H9 (cell line): Measurements from ENCODE around the gene TBC1D22A. TPM values are rescaled to one million over a fixed set of nuclear protein-coding genes. Genes with fewer than 3 reads are reported as not detected.

Experiments
- DNase-seq: peaks from one replicate; pipeline ENCODE4 v3.0.0-alpha.2; 2017
- H2AFZ ChIP-seq: one replicate; pipeline ENCODE4 v1.6.1; 2013; ENCODE audit warnings: mild to moderate bottlenecking, low read length, control low read depth, moderate library complexity
- H2AK5ac ChIP-seq: 2 replicates; pipeline ENCODE4 v1.6.1; 2013; ENCODE audit warnings: low read length, control low read depth, mixed read lengths; ENCODE audit not compliant: insufficient read length
- H2BK120ac ChIP-seq: one replicate; pipeline ENCODE4 v1.6.1; 2013; ENCODE audit warnings: low read depth, mild to moderate bottlenecking, low read length, control low read depth, inconsistent platforms; ENCODE audit not compliant: poor library complexity, severe bottlenecking
- H2BK12ac ChIP-seq: 2 replicates; pipeline ENCODE4 v1.6.1; 2013; ENCODE audit warnings: low read length, control low read depth, mixed read lengths, low read depth; ENCODE audit not compliant: insufficient read length
- H2BK15ac ChIP-seq: 2 replicates; pipeline ENCODE4 v1.6.1; 2013; ENCODE audit warnings: low read depth, low read length, control low read depth
- H2BK20ac ChIP-seq: one replicate; pipeline ENCODE4 v1.6.1; 2013; ENCODE audit warnings: low read depth, mild to moderate bottlenecking, low read length, control low read depth, inconsistent platforms; ENCODE audit not compliant: poor library complexity, severe bottlenecking
- H2BK5ac ChIP-seq: 2 replicates; pipeline ENCODE4 v1.6.1; 2013; ENCODE audit warnings: low read length, control low read depth, mixed read lengths; ENCODE audit not compliant: insufficient read length
- H3K14ac ChIP-seq: 2 replicates; pipeline ENCODE4 v1.6.1; 2013; ENCODE audit warnings: low read length, control low read depth; ENCODE audit not compliant: insufficient read depth
- H3K18ac ChIP-seq: 2 replicates; pipeline ENCODE4 v1.6.1; 2013; ENCODE audit warnings: low read depth, mild to moderate bottlenecking, mixed read lengths, low read length, control low read depth; ENCODE audit not compliant: insufficient read length
- H3K23ac ChIP-seq: 2 replicates; pipeline ENCODE4 v1.6.1; 2013; ENCODE audit warnings: low read length, control low read depth, mixed read lengths, low read depth; ENCODE audit not compliant: insufficient read length
- H3K23me2 ChIP-seq: 2 replicates; pipeline ENCODE4 v1.6.1; 2013; ENCODE audit warnings: low read depth, mild to moderate bottlenecking, mixed read lengths, low read length, control low read depth; ENCODE audit not compliant: insufficient read length, poor library complexity, severe bottlenecking
- H3K27ac ChIP-seq: 2 replicates; pipeline ENCODE4 v1.5.1; 2013; ENCODE audit warnings: low read length, control low read depth, mixed read lengths, low read depth; ENCODE audit not compliant: insufficient read length
- H3K27me3 ChIP-seq: 2 replicates; pipeline ENCODE4 v1.6.1; 2013; ENCODE audit warnings: low read length, control low read depth, inconsistent platforms; ENCODE audit not compliant: insufficient read depth
- H3K4ac ChIP-seq: 2 replicates; pipeline ENCODE4 v1.6.1; 2013; ENCODE audit warnings: low read depth, mild to moderate bottlenecking, control low read depth, inconsistent platforms, low read length, moderate library complexity
- H3K4me1 ChIP-seq: 2 replicates; pipeline ENCODE4 v1.6.1; 2013; ENCODE audit warnings: low read length, control low read depth, inconsistent platforms; ENCODE audit not compliant: insufficient read depth
- H3K4me2 ChIP-seq: 2 replicates; pipeline ENCODE4 v1.6.1; 2013; ENCODE audit warnings: low read length, control low read depth, mixed read lengths; ENCODE audit not compliant: insufficient read length, insufficient read depth
- H3K56ac ChIP-seq: 2 replicates; pipeline ENCODE4 v1.6.1; 2013; ENCODE audit warnings: low read depth, mild to moderate bottlenecking, mixed read lengths, low read length, control low read depth; ENCODE audit not compliant: insufficient read length
- H3K79me1 ChIP-seq: 2 replicates; pipeline ENCODE4 v1.6.1; 2013; ENCODE audit warnings: low read depth, mild to moderate bottlenecking, moderate library complexity, low read length, control low read depth, inconsistent platforms; ENCODE audit not compliant: insufficient read depth, poor library complexity, severe bottlenecking
- H3K79me2 ChIP-seq: 2 replicates; pipeline ENCODE4 v1.6.1; 2013; ENCODE audit warnings: low read length, control low read depth, inconsistent platforms; ENCODE audit not compliant: insufficient read depth
- H3K9ac ChIP-seq: 2 replicates; pipeline ENCODE4 v1.6.1; 2013; ENCODE audit warnings: low read length, control low read depth, mixed read lengths; ENCODE audit not compliant: insufficient read length; ENCODE audit errors: extremely low read depth
- H3K9me3 ChIP-seq: one replicate; pipeline ENCODE4 v1.6.1; 2013; ENCODE audit warnings: low read depth, low read length, inconsistent platforms; ENCODE audit not compliant: control insufficient read depth
- H3T11ph ChIP-seq: one replicate; pipeline ENCODE4 v1.6.1; 2013; ENCODE audit warnings: mild to moderate bottlenecking, low read length, control low read depth, inconsistent platforms
- H4K20me1 ChIP-seq: one replicate; pipeline ENCODE4 v1.6.1; 2013; ENCODE audit not compliant: control insufficient read depth, insufficient read length, insufficient read depth
- H4K5ac ChIP-seq: 2 replicates; pipeline ENCODE4 v1.6.1; 2013; ENCODE audit warnings: low read depth, mild to moderate bottlenecking, mixed read lengths, low read length, control low read depth; ENCODE audit not compliant: insufficient read length
- H4K8ac ChIP-seq: replicated peaks from 2 replicates; pipeline ENCODE4 v1.6.1; 2013; ENCODE audit warnings: low read length, control low read depth, mixed read lengths, low read depth; ENCODE audit not compliant: insufficient read length
- H4K91ac ChIP-seq: 2 replicates; pipeline ENCODE4 v1.6.1; 2013; ENCODE audit warnings: low read depth, mild to moderate bottlenecking, moderate library complexity, mixed read lengths, low read length, control low read depth; ENCODE audit not compliant: insufficient read length
- H3K27ac Mint-ChIP-seq, 3 experiments: 2 replicates in 2 of 3; 3 replicates in 1 of 3; pipeline ENCODE4 v1.8.0; 2020 to 2021; ENCODE audit warnings: mixed read lengths in 3 of 3, mild to moderate bottlenecking in 1 of 3, moderate library complexity in 1 of 3
- H3K27me3 Mint-ChIP-seq: 2 replicates; pipeline ENCODE4 v1.8.0; 2021; ENCODE audit warnings: low read depth, mild to moderate bottlenecking, moderate library complexity, mixed read lengths
- H3K36me3 Mint-ChIP-seq, 3 experiments: 2 replicates in 2 of 3; 3 replicates in 1 of 3; pipeline ENCODE4 v1.8.0; 2020 to 2021; ENCODE audit warnings: low read depth in 3 of 3, mixed read lengths in 3 of 3; ENCODE audit not compliant: insufficient read depth in 1 of 3
- H3K4me1 Mint-ChIP-seq, 2 experiments: 2 replicates each; pipeline ENCODE4 v1.8.0; 2020; ENCODE audit warnings: mixed read lengths in 2 of 2
- H3K4me3 Mint-ChIP-seq, 2 experiments: 2 replicates in 1 of 2; 3 replicates in 1 of 2; pipeline ENCODE4 v1.8.0; 2020 to 2021; ENCODE audit warnings: mild to moderate bottlenecking in 2 of 2, mixed read lengths in 2 of 2, moderate library complexity in 1 of 2
- H3K9me3 Mint-ChIP-seq, 2 experiments: 2 replicates in 1 of 2; 3 replicates in 1 of 2; pipeline ENCODE4 v1.8.0; 2020; ENCODE audit warnings: mild to moderate bottlenecking in 2 of 2, mixed read lengths in 2 of 2, moderate library complexity in 1 of 2
- CTCF ChIP-seq: fragments of 200-600 bp; sonication (generic); conservative IDR thresholded peaks from 3 replicates; pipeline ENCODE4 v1.8.0; 2021; ENCODE audit warnings: antibody characterized with exemption, mild to moderate bottlenecking
- WGBS: extraction: QIAGEN DNeasy Blood & Tissue Kit; methylation state at CpG from one replicate; pipeline ENCODE4 v1.1.7; 2013; ENCODE audit warnings: missing lambda C conversion rate, low lambda C conversion rate, mixed read lengths; ENCODE audit not compliant: insufficient read length; ENCODE audit errors: extremely low coverage; 5-methylcytosine and 5-hydroxymethylcytosine counted together
- total RNA-seq: library from RNA; stranded (reverse); gene quantifications from 2 replicates; pipeline ENCODE4 v1.2.1, GENCODE V29; 2021

TBC1D22A gene
- total RNA-seq, 1 experiment from 2014 or later, result 20.8 TPM

- H3T11ph ChIP-seq, result no peak overlapping the region
- no peaks in the 10 kb centered on the region for H3K9me3 ChIP-seq
- no peak overlapping the region for H2BK15ac ChIP-seq
- no peaks in the 10 kb centered on the region for H3K79me1 ChIP-seq
- no peak overlapping the region for H3K4me3 Mint-ChIP-seq
- H3K4me1 ChIP-seq, result no peaks in the 10 kb centered on the region
- H3K4me1 Mint-ChIP-seq, result peaks cover 20 to 22% of the 10 kb centered on the region in 2 experiments
- no peaks in the 10 kb centered on the region for H3K9me3 Mint-ChIP-seq
- H3K23ac ChIP-seq, result no peak overlapping the region
- H3K9ac ChIP-seq, result no peak overlapping the region
- H2BK20ac ChIP-seq, result no peak overlapping the region
- peak overlapping the region in 2 of 3 experiments; percentile 58 to 86; a peak in 5 of 7 replicates for H3K27ac Mint-ChIP-seq
- H3K4ac ChIP-seq, result no peak overlapping the region
- H3K4me2 ChIP-seq, result no peak overlapping the region
- no peaks in the 10 kb centered on the region for H3K23me2 ChIP-seq
- H4K5ac ChIP-seq, result no peak overlapping the region
- no peak overlapping the region for H2AFZ ChIP-seq
- H4K8ac ChIP-seq, result no peak overlapping the region
- no peak overlapping the region for H2AK5ac ChIP-seq
- no peak overlapping the region for H4K91ac ChIP-seq
- WGBS, result no CpG with 5 or more reads among the region's 14 CpGs
- no peak for TF ChIP-seq CTCF
- no peak for DNase-seq
- H3K27me3 Mint-ChIP-seq, result no peaks in the 10 kb centered on the region
- H2BK12ac ChIP-seq, result no peak overlapping the region
- no peak overlapping the region for H3K56ac ChIP-seq
- no peak overlapping the region for H3K27ac ChIP-seq
- 0 out of 2 replicates have a peak, but pooled peaks cover 1% of the 10 kb centered on the region for H3K79me2 ChIP-seq
- no peak overlapping the region for H3K14ac ChIP-seq
- no peak overlapping the region for H2BK5ac ChIP-seq
- H4K20me1 ChIP-seq, result no peaks in the 10 kb centered on the region
- H3K27me3 ChIP-seq, result no peaks in the 10 kb centered on the region
- no peak overlapping the region for H3K18ac ChIP-seq
- no peak overlapping the region for H2BK120ac ChIP-seq
- H3K36me3 Mint-ChIP-seq, result no peaks in the 10 kb centered on the region
Observed at GRCh38 chr22:46991666-46992065, 229.2 kb downstream of the TBC1D22A start.
